ENCODE data around the gene MINDY4.
A peak's percentile ranks its signal among the peaks of the same experiment; 100 is the strongest.

MINDY4 gene

DNA sequence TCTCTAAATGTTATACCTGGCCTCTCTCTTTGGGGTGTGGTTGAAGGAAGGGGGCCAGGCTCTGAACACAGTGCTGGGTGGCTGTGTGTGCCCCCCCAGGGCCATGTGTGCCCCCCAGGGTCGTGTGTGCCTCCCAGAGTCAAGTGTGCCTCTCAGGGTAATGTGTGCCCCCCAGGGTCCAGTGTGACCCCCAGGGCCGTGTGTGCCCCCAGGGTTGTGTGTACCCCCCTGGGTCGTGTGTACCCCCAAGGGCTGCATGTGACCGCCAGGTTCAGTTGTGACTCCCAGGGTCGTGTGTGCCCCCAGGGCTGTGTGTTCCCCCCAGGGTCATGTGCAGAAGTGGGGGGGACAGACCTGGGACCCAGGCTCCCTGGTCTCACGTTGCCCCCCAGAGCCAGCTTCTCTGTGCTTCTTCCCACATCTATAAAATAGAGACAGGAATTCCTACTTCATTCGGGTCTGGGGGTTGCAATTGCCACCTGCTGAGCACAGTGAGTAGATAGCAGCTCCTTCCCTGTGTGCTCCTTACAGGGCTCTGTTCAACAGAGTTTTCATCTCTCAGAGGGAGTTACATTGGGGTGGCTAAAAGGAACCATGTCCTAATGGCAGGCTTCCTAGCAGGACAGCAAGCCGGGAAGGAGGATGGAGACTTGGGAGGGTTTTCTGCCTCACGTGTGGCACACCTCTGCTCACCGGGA lies 99.8 kb downstream of the MINDY4 start:
- DNase-seq (ENCODE audit: insufficient read length, low spot score), result no peak
- FAIRE-seq, result no peak

DNA sequence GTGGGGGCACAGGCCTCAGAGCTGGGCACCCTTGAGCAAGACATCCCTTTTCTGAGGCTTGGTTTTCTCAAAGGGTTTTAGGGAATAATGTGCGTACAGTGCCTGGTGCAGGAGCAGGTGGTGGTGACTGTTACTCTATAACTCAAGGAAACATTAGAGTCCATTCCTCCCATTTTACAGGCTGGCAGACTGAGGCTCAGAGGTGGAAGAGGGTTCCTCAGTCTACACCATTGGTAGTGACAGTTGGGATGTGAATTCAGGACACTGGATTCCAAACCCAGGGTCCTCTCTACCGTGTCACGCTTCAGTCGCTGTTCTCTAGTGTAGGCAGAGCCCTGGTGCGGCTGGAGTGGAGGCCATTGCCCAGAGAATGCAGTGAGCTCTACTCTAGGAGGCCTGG lies 100.4 kb downstream of the MINDY4 start:
- DNase-seq (ENCODE audit: insufficient read length, low spot score), result no peak
- FAIRE-seq, result no peak

DNA sequence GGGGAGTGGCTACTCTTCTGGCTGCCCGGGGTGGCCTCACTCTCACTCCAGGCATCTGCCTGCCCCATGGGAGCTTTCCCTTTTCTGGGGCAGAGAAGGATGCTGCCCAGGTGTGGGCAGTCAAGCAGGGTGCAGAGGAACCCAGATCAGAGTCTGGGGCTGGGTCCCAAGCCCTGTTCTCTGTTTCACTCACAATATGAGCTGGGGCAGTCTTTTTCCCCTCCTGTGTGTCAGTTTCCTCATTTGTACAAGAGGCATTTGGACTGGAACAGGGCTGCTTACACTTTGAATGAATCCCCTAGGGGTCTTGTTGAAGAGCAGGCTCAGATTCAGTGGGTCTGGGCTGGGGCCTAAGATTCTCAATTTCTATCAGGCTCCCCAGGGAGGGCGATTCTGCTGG lies 102.0 kb downstream of the MINDY4 start:
- DNase-seq (ENCODE audit: insufficient read length, low spot score) (no peak), FAIRE-seq (no peak)

DNA sequence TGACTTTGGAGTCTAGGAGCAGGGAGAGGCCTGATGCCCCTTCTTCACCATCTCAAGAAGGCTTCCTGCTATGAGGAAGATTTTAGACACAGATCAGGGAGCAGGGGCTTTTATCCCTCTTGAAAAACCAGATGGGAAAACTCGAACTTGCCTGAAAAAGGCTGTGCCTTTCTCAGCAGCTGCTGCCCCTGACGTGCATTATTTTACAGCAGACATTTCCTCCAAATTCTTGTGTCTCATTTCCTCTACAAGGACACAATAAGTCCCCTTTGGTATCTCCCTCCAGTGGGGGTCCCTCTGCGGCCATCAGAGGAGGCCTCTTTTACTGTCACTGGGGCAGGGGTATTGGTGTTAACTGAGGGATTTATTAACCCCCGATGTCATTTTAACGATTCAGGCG lies 102.4 kb downstream of the MINDY4 start:
- FAIRE-seq, result no peak
- no peak for DNase-seq (ENCODE audit: insufficient read length, low spot score)

DNA sequence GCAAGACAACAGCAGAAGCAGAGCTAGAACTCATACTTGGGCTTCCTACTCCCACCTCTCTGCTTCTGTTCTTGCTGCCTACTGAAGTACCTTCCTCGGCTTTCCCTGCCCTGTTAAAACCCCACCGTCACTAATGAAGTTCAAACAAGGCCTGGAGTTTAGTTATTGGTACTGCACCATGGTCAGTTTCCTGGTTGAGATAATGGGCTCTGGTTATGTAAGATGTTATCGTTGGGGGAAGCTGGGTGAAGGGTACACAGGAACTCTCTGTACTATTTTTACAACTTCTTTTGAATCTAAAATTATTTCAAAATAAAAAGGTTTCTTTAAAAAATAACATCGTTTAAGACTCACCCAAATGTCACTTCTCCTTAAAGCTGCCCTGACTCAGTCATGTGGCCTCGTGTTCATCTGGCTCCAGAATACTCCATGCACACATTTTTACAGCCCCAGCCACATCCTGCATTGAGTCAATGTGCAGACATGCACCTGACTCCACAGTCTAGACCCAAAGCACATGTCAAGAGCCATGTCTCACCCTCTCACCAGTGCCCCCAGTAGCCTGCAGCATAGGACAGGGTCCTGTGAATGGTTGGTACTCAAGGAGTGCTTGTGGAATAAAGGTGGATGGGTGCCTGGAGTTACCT lies 103.6 kb downstream of the MINDY4 start:
- DNase-seq (ENCODE audit: insufficient read length, low spot score), result no peak

DNA sequence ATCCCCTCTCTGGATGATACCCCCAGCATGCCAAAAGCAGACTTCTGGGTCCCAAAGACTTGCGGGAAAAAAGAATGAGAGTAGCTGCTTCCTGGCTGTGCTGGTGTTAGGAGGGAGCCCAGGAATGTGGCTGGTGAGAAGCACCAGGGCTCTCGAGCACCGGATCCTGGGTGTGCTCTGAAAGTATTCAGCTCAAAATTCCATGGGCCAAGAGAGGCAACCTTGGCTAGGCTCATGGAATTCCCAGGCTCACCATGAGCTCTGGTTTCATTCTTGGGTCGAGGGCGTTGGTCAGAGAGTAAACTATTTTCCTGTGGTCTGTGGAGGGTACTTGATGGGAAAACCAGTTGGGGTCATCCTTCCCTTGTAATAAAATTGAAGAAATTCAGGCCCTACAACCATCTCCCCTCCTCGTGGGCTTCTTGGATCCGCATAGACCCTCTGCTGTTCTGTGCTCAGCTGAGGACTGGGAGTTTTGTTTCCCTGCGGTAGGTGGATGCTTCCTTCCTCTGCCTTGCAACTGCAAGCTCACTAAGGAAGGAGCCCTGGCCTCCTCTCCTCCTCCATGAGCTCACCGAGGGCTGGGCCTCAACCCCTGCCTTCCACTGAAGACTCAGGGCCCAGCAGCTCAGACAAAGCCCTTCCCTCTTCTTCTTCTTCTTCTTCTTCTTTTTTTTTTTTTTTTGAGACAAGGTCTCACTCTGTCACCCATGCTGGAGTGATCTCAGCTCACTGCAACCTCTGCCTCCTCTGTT lies 106.0 kb downstream of the MINDY4 start:
- no peak for FAIRE-seq
- DNase-seq (ENCODE audit: insufficient read length, low spot score), result no peak

More for the DNA sequence above, 103.6 kb downstream of the MINDY4 start:
- FAIRE-seq, result no peak

DNA sequence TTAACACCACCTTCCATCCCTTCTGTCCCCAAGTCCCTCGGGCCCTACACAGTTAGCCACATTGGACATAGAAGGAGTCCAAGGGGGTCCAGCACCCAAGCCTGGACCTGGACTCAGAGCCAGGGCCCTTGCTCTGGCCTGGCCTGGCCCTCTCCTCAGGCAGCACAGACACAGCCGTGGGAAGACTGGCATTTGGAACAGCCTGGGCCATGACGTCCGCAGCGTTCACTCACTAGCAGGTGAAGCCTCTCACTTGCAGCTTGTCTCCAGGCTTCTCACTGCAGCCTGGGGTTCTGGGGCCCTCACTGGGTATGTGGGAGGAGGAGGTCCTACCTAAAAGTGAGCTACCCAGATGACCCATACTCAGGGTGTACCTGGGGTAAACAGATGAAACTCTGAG lies 106.8 kb downstream of the MINDY4 start:
- FAIRE-seq (no peak), DNase-seq (ENCODE audit: insufficient read length, low spot score) (no peak)

DNA sequence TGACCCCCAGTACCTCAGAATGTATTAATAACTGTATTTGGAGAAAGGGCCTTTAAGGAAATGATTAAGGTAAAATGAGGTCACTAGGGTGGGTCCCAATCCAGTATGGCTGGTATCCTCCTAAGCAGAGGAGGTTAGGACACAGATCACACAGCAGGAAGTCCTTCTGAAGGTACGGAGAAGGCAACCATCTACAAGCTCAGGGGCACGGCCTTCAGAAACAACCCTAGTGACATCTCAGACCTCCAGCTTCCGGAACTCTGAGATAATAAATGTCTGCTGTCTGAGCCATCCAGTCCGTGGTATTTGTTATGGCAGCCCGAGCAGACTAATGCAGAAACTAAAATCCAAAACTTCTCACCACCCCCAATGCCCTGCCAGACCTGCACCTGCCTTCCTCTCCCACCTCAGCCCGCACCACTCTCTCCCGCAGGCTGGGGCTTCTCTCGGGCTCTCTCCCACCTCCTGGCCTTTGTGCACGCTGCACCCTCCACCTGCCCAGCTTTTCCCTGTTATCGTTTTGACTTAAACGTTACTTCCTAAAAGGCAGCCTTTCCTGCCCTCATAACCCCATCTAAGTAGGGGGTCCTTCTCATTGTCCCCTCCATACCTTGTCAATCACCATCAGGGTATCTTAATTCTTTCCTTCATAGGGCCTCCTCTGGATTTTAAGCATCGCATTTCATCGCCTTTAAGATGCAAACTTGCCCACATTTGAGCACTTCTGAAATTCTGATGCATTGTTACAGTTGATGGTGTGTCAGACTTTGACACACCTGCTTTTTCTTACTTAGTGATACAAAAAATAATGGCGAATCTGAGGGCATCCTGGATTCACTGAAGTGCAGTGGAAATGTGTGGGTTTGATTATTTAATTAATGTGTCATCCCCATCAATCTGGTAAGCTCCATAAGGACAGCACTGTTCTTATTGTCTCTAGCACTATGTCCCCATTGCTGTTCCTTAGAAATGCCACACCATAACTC lies 108.2 kb downstream of the MINDY4 start:
- no peak for DNase-seq (ENCODE audit: insufficient read length, low spot score)
- no peak for FAIRE-seq

DNA sequence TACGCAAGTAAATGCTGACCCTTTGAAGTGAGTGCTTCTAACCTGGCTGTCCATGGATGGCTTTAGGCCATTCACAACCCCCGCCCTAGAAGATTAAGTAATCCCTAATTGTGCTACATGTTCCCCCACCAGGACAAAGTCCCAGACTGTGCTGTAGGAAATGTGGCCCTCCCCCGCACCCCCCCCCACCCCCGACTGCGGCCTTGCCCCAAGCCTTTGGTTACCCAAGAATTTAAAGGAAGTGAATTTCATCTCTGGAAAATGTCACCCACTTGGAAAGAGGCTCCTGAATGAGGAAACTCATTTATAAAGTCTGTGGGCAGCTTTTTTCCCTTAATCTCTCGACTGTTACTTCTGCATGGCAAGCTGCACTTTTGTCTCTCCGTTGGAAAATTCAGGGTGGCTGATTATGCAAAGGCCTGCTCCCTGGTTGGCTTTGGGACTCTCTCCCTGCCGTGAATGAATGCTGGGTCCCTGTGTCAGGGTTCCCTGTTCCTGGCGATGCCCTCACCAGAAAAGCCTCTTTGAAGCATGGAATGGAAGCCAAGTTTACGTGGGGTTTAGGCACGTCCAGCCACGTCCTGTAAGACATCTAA lies 109.0 kb downstream of the MINDY4 start:
- FAIRE-seq, result no peak
- no peak for DNase-seq (ENCODE audit: insufficient read length, low spot score)

DNA sequence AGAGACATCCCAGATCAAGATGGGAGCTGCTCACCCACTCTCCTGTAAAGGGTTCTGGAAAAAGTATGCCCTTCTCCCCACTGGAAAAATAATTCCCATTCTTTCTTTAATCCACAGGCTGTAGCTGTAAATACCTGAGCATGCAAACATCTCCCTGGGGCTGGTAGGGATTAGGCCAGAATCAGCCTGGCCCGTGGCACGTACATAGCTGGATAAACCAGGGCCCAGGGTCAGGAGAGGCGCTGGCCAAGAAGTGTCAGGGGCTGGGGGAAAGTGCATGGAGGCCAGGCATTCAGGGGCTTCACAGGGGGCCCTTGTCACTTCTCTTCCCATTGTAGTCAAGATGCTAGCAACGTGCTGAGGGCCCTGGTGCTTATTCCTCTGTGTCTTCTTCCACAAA lies 109.7 kb downstream of the MINDY4 start:
- FAIRE-seq (no peak), DNase-seq (ENCODE audit: insufficient read length, low spot score) (no peak)

DNA sequence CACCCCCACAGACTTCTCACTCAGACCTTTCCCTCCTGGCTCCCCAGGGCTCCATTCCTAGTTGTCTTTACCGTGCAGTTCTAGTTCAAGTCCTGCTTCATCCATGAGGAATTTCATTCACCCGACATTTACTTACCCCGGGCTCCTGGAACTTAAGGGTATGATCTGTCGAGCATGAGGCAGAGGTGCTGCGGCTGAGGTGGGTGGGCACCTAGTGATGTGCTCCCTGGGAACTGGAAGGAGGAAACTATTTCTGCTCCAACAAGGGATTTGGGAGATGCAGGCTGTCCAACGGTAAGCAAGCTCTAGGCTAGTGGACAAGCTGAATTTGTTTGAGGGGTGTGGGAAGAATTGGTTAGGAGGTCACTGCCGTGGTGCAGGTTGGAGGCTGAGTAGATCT lies 110.2 kb downstream of the MINDY4 start:
- DNase-seq (ENCODE audit: insufficient read length, low spot score) (no peak), FAIRE-seq (no peak)

DNA sequence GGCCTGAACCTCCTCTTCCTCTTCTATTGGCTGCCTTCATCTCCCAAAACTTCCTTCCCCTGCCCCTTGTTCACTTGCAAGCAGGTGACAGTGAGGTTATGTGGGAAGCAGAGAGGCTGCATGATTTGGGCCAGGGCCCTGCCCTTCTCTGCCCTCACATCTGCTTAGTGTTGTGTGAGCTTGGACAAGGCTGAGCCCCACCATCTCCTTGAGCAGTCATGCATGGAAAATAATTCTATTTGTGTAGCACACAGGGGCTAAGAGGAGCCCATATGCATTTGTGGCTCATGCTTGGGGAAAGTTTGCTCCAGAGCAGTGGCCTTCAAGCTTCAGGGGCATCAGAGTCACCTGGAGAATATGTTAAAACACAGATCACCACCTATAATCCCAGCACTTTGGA lies 113.7 kb downstream of the MINDY4 start:
- no peak for FAIRE-seq
- DNase-seq (ENCODE audit: insufficient read length, low spot score), result no peak

DNA sequence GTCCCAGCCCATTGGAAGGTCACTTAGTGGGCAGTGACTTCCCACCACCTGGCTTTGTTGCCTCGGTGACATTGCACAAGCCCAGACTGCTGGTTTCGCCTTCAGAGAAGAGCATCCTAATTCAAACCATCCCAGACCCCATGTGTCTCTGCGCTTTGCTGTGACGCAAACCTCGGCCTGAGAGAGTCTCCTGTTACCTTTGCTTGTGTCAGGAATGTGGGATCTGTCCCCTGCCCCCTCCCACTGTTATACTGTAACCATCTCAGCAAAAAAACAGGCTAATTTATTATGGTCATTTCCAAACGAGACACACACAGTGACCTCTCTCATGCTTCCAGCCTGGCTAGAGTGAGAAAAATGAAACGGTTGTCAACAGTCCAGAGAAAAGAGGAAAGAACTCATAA lies 115.4 kb downstream of the MINDY4 start:
- FAIRE-seq, result no peak
- no peak for DNase-seq (ENCODE audit: insufficient read length, low spot score)

DNA sequence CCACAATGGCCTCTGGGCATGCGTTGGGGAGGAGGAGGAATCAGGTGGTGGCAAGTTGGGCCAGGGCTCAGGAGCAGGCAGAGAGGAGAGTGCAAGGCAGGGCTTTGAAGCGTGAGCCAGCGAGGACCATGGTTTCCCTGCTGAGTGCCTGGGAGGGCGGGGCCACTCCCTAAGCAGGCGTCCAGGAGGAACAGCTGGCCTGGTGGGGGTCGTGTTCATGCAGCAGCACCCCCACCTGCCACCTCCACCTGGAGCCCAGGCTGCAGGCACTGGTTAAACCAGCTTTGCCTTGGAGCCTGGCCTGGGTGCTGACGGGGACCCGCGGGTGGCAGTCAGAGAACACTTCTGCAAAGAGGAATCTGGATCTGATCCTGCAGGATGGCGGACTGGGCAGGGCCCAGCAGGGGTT lies 116.3 kb downstream of the MINDY4 start:
- DNase-seq (ENCODE audit: insufficient read length, low spot score) (no peak), FAIRE-seq (no peak)

DNA sequence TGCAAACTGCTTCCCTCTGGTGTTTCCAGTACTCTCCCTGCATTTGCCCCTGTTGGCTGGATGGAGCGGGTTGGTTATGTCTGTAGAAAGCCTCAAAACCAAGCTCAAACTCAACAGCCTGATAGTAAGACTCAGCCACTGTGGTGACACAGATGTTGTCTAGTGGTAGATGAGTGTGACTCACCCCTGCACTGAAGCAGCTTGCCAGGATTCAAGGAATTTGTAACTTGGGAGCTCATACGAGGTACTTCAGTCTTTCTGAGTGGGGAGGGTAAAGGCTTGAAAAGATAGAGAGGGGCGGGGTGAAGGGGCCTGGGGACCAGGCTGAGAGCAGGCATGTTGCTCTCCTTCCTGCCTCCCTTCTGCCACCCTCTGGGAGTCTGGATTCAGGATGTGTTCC lies 117.5 kb downstream of the MINDY4 start:
- FAIRE-seq (peak; percentile 62), DNase-seq (ENCODE audit: insufficient read length, low spot score) (peak; percentile 69)

DNA sequence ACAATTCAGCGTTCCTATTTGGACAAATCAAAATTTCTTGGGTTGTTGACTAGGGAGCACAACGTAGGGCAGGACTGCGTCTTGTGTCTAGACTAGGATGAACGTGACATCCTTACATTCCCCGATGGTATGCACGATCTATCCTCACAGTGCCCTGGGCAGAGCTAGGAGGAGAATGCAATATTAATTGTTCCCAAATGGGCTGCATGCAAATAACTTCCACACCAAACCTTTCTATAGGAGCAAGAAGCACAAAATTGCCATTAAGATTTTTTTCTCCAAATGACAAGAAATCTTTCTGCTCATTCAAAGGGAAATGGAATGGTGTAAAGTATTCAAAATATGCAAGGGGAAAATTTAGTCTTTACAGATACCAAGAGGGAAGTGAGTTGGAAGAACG lies 119.0 kb downstream of the MINDY4 start:
- FAIRE-seq, result no peak
- no peak for DNase-seq (ENCODE audit: insufficient read length, low spot score)

DNA sequence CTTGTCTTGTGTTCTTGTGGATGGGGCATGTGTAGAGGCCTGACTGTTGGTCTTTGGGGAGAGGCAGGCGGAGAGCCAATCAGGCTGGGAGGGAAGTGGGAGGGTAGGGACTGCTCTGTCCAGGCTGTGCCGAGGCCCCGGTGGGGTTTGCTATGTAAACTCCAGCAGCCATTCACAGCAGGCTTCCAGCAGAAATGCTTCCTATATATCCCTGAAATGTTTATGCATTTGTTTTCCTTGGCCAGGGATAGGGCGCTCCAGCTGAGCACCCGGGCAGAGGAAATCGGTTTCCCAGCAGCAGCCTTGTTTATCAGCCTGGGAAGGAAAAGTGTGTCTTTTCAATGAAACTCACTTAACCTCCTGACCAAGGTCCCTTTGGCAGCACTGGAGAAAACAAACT lies 122.1 kb downstream of the MINDY4 start:
- FAIRE-seq (no peak), DNase-seq (ENCODE audit: insufficient read length, low spot score) (no peak)

DNA sequence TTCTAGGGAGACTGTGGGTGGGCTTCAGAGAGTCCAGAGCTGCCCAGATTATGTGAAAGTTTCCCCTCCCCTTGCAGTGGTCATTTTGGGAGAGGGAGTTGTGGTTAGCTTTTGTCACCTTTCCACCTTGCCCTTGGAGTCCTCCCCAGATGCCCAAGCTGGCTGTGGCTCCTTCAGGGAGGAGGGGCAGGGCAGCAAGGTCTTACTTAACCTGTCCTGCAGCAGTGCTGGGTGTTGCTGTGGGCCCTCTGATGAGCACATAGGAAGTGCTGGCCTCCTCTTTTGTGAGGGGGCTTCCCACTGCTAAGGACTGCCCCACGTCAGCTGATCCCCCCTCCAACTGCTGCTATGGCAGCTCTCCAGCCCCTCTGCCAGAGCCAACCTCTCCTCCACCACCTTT lies 122.8 kb downstream of the MINDY4 start:
- no peak for FAIRE-seq
- no peak for DNase-seq (ENCODE audit: insufficient read length, low spot score)

DNA sequence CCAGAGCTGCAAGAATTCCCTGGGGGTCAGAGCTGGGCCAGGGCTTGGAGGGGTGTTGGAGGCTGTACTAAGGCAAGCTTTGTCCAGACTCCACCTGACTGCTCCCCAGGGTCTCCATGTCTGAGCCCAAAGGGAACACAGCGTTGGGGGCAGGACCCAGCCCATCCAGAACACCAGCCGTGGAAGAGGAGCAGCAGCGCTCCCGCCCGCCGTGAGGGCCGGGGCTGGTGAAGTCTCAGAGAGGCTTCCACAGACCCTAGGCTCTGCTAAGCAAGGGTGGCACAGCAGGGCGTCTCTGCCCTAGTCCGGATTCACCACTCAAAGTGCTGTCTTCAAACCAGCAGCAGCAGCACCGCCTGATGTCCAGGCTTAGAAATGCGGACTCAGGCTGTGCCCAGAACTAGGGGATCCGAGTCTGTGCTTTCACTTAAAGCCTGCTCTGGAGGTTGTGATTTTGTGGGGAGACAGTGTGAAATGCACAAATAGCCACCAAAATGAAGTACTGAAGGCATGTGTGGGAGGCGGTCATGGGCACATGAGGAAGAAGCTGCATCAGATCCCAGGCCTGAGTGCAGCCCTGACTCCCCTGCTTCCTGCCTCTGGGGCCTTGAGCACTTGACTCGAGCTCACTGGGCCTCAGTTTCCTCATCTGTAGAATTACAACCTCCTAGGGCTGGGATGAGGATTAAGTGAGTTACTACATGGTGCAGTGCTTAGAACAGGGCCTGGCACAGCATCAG lies 123.8 kb downstream of the MINDY4 start:
- no peak for FAIRE-seq
- DNase-seq (ENCODE audit: insufficient read length, low spot score), result no peak

DNA sequence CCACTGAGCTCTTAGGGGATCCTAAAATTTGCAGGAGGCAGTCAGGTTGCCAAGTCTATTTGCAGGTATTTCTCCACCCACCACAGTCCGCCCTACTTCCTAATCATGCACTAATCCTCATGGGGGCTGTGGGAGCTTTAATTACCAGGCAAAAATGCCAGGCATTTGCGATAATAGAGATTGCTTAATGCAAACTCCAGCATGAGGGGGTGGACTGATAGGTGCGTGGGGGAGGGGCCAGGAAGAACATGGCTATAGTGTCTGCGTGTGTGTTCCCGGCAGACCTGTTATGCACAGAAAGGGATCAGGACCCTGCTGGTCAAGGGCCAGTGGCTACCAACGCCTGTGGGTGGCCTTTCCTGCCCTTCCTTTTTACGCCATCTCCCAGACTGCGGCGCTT lies 124.8 kb downstream of the MINDY4 start:
- FAIRE-seq, result no peak

More for the DNA sequence above, 124.8 kb downstream of the MINDY4 start:
- no peak for DNase-seq (ENCODE audit: insufficient read length, low spot score)
